Measurements from ENCODE around the gene MYO5B. TPM values are rescaled to one million over a fixed set of nuclear protein-coding genes. Genes with fewer than 3 reads are reported as not detected.

The MYO5B gene
- total RNA-seq, 5 donors from 2014 or later (not counting 1 experiment from before 2014, with no cell fraction given): 0.09 to 0.72 (median 0.50) TPM; not detected in 2

- no peak overlapping the region for H3K4me3 Mint-ChIP-seq
- H3K4me1 Mint-ChIP-seq: no peaks in the 10 kb centered on the region
- H3K9me3 Mint-ChIP-seq: no peaks in the 10 kb centered on the region
- H3K27me3 ChIP-seq (replicated peaks in 1 of 2; ENCODE audit: control insufficient read depth in 2 of 2, extremely low read depth in 1 of 2, insufficient read depth in 2 of 2, low read length in 1 of 2): peaks cover 0 to 2% of the 10 kb centered on the region in 2 experiments
- no peak overlapping the region for H3K27ac Mint-ChIP-seq
- H3K4me3 ChIP-seq (ENCODE audit: control insufficient read depth in 1 of 2, extremely low read depth in 1 of 2, low read length in 1 of 2): no peak overlapping the region
- ATAC-seq (replicated peaks in 1 of 4) (no peak), DNase-seq (no peak)
- ChIA-PET POLR2A (no interaction called here), CTCF (no interaction called here)
- H3K36me3 ChIP-seq (ENCODE audit: control insufficient read depth in 2 of 2, extremely low read depth in 1 of 2, insufficient read depth in 1 of 2, low read length in 1 of 2): no peaks in the 10 kb centered on the region
- H3K9me3 ChIP-seq: no peaks in the 10 kb centered on the region
- no peak overlapping the region for H3K27ac ChIP-seq (ENCODE audit: low read length)
- no peaks in the 10 kb centered on the region for H3K36me3 Mint-ChIP-seq
- WGBS (ENCODE audit: insufficient coverage): 76% methylated on average over 6 of the region's 8 CpGs
- H3K27me3 Mint-ChIP-seq: peaks cover 1 to 6% of the 10 kb centered on the region in 2 donors
- H3K4me1 ChIP-seq (ENCODE audit: control insufficient read depth in 1 of 2, extremely low read depth in 1 of 2, insufficient read depth in 2 of 2, low read length in 2 of 2): no peaks in the 10 kb centered on the region
Observed at GRCh38 chr18:50013363-50014138, 181.4 kb downstream of the MYO5B start.

GRCh38 chr18:50011813-50012435 lies 183.0 kb downstream of the MYO5B start:
- no peaks in the 10 kb centered on the region for H3K4me1 ChIP-seq (ENCODE audit: control insufficient read depth in 1 of 2, extremely low read depth in 1 of 2, insufficient read depth in 2 of 2, low read length in 2 of 2)
- H3K27ac ChIP-seq (ENCODE audit: low read length): no peak overlapping the region
- Mint-ChIP-seq H3K9me3 (no peaks in the 10 kb centered on the region), H3K4me3 (no peak overlapping the region), H3K27ac (no peak overlapping the region), H3K4me1 (no peaks in the 10 kb centered on the region), H3K36me3 (no peaks in the 10 kb centered on the region), H3K27me3 (no peaks in the 10 kb centered on the region)
- 92% methylated on average over 2 of the region's 4 CpGs for WGBS (ENCODE audit: insufficient coverage)
- no peak for ATAC-seq (replicated peaks in 1 of 4)
- ChIA-PET POLR2A (no interaction called here), CTCF (interaction anchor here in 1 of 2 donors (2.7 kb wide), 1 partner anchor 345 kb away, joined by 8 read pairs; no protein-coding TSS in a partner anchor)
- H3K4me3 ChIP-seq (ENCODE audit: control insufficient read depth in 1 of 2, extremely low read depth in 1 of 2, low read length in 1 of 2): no peak overlapping the region
- peaks cover 0 to 2% of the 10 kb centered on the region in 2 experiments for H3K27me3 ChIP-seq (replicated peaks in 1 of 2; ENCODE audit: control insufficient read depth in 2 of 2, extremely low read depth in 1 of 2, insufficient read depth in 2 of 2, low read length in 1 of 2)
- no peaks in the 10 kb centered on the region for H3K9me3 ChIP-seq
- DNase-seq: no peak
- no peaks in the 10 kb centered on the region for H3K36me3 ChIP-seq (ENCODE audit: control insufficient read depth in 2 of 2, extremely low read depth in 1 of 2, insufficient read depth in 1 of 2, low read length in 1 of 2)

DNA sequence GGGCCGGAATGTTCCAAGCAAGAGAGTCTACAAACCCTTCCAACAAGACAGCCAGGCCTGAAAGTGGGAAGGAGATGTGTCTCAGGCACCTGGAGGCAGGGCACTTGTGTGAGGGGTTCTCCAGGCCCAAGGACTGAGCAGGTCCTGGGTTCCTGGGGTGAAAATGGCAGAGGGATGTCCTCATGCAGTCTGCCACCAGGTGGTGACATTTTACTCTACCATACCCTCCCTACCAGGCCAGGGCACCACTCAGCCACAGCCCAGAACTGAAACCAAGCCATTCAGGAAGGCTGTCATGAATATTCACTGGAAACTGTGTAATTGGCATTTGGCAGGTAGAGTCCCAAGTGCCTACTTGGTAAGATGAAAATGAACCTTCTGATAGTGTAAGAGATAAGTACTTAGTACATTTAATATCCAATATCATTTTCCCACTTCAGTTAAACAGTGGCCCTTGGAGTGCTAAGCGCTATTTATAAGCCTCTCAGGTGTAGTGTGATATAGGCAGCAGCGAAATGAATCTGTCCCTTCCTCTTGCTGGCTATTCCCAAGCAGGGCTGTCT lies 185.1 kb downstream of the MYO5B start:
- ChIA-PET POLR2A (no interaction called here), CTCF (interaction anchor here in 1 of 2 donors (2.7 kb wide), 1 partner anchor 347 kb away, joined by 8 read pairs; no protein-coding TSS in a partner anchor)
- peak in 28 of 35 experiments; percentile 2 to 59 (median 14) for DNase-seq
- Mint-ChIP-seq H3K36me3 (no peaks in the 10 kb centered on the region), H3K4me1 (no peaks in the 10 kb centered on the region), H3K9me3 (no peaks in the 10 kb centered on the region), H3K27ac (no peak overlapping the region), H3K4me3 (no peak overlapping the region), H3K27me3 (no peaks in the 10 kb centered on the region)
- Histone ChIP-seq H3K36me3 (ENCODE audit: control insufficient read depth in 2 of 2, extremely low read depth in 1 of 2, insufficient read depth in 1 of 2, low read length in 1 of 2) (no peaks in the 10 kb centered on the region), H3K9me3 (no peaks in the 10 kb centered on the region), H3K27ac (ENCODE audit: low read length) (no peak overlapping the region), H3K4me3 (ENCODE audit: control insufficient read depth in 1 of 2, extremely low read depth in 1 of 2, low read length in 1 of 2) (no peak overlapping the region), H3K27me3 (replicated peaks in 1 of 2; ENCODE audit: control insufficient read depth in 2 of 2, extremely low read depth in 1 of 2, insufficient read depth in 2 of 2, low read length in 1 of 2) (peaks cover 0 to 7% of the 10 kb centered on the region in 2 experiments), H3K4me1 (ENCODE audit: control insufficient read depth in 1 of 2, extremely low read depth in 1 of 2, insufficient read depth in 2 of 2, low read length in 2 of 2) (no peaks in the 10 kb centered on the region)
- no CpG with 5 or more reads among the region's 3 CpGs for WGBS (ENCODE audit: insufficient coverage)
- peak; percentile 57 to 66 (median 60) for ATAC-seq (replicated peaks in 1 of 4)

DNA sequence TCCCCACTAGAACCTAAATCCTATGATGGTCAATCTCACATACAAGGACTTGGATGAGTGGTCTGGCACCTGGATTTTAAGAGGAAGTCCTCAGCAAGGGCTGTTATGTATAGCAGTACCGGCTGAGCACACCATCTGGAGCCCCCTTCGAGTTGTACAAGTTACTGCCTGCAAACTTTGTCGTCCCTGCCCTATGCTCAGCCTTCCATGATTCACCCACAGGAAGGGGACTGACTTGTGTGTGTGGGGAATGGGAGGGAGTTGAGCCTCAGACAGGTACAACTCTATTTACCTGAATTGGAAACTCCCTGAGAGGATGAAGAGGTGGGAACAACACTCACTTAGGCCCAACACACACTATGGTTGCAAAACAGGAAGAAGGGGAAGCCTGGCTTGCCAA lies 186.6 kb downstream of the MYO5B start:
- Histone ChIP-seq H3K36me3 (ENCODE audit: control insufficient read depth in 2 of 2, extremely low read depth in 1 of 2, insufficient read depth in 1 of 2, low read length in 1 of 2) (no peaks in the 10 kb centered on the region), H3K27ac (ENCODE audit: low read length) (no peak overlapping the region), H3K9me3 (no peaks in the 10 kb centered on the region), H3K27me3 (replicated peaks in 1 of 2; ENCODE audit: control insufficient read depth in 2 of 2, extremely low read depth in 1 of 2, insufficient read depth in 2 of 2, low read length in 1 of 2) (peaks cover 0 to 7% of the 10 kb centered on the region in 2 experiments), H3K4me1 (ENCODE audit: control insufficient read depth in 1 of 2, extremely low read depth in 1 of 2, insufficient read depth in 2 of 2, low read length in 2 of 2) (no peaks in the 10 kb centered on the region), H3K4me3 (ENCODE audit: control insufficient read depth in 1 of 2, extremely low read depth in 1 of 2, low read length in 1 of 2) (no peak overlapping the region)
- peaks cover 0 to 5% of the 10 kb centered on the region in 2 donors for H3K27me3 Mint-ChIP-seq
- DNase-seq (no peak), ATAC-seq (replicated peaks in 1 of 4) (no peak)
- no peaks in the 10 kb centered on the region for H3K9me3 Mint-ChIP-seq
- no peak overlapping the region for H3K27ac Mint-ChIP-seq
- H3K4me1 Mint-ChIP-seq: no peaks in the 10 kb centered on the region
- no peak overlapping the region for H3K4me3 Mint-ChIP-seq
- no peaks in the 10 kb centered on the region for H3K36me3 Mint-ChIP-seq
- POLR2A ChIA-PET: no interaction called here
- no CpG with 5 or more reads among the region's 3 CpGs for WGBS (ENCODE audit: insufficient coverage)
- CTCF ChIA-PET: interaction anchor here in 1 of 2 donors (1.6 kb wide), 1 partner anchor 349 kb away, joined by 4 read pairs; no protein-coding TSS in a partner anchor

- Mint-ChIP-seq H3K9me3 (no peaks in the 10 kb centered on the region), H3K36me3 (no peaks in the 10 kb centered on the region), H3K4me1 (no peaks in the 10 kb centered on the region), H3K4me3 (no peak overlapping the region), H3K27me3 (peaks cover 4 to 9% of the 10 kb centered on the region in 2 donors), H3K27ac (no peak overlapping the region)
- CTCF ChIA-PET: interaction anchor here in 1 of 2 donors (1.6 kb wide), 1 partner anchor 351 kb away, joined by 4 read pairs; no protein-coding TSS in a partner anchor
- ATAC-seq (replicated peaks in 1 of 4) (no peak), DNase-seq (no peak)
- WGBS (ENCODE audit: insufficient coverage): 50% methylated on average over 1 of the region's 2 CpGs
- POLR2A ChIA-PET: no interaction called here
- Histone ChIP-seq H3K27ac (ENCODE audit: low read length) (no peak overlapping the region), H3K4me3 (ENCODE audit: control insufficient read depth in 1 of 2, extremely low read depth in 1 of 2, low read length in 1 of 2) (no peak overlapping the region), H3K4me1 (ENCODE audit: control insufficient read depth in 1 of 2, extremely low read depth in 1 of 2, insufficient read depth in 2 of 2, low read length in 2 of 2) (no peaks in the 10 kb centered on the region), H3K36me3 (ENCODE audit: control insufficient read depth in 2 of 2, extremely low read depth in 1 of 2, insufficient read depth in 1 of 2, low read length in 1 of 2) (no peaks in the 10 kb centered on the region), H3K9me3 (no peaks in the 10 kb centered on the region), H3K27me3 (replicated peaks in 1 of 2; ENCODE audit: control insufficient read depth in 2 of 2, extremely low read depth in 1 of 2, insufficient read depth in 2 of 2, low read length in 1 of 2) (peaks cover 0 to 13% of the 10 kb centered on the region in 2 experiments)
Observed at GRCh38 chr18:50006470-50007046, 188.4 kb downstream of the MYO5B start.

DNA sequence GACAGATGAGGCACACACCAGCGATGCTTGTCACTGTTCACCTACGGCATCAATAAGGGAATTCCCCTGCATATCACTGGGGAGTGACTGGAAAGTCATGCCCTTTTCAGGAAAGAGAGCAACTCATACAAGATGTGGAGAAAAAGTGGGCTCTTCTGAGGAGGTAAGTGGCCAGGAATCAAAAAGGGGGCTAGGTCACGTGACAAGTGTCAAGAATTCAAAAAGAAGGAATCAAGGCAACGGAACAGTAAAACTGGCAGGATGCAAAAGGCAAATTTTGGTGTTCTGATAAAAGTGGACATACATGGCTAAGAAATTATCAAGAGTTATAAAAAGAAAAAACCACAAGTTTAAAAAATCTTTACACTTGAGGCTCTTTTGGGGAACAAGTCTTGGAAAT lies 190.9 kb downstream of the MYO5B start:
- ChIA-PET CTCF (no interaction called here), POLR2A (no interaction called here)
- DNase-seq (no peak), ATAC-seq (replicated peaks in 1 of 4) (no peak)
- no peaks in the 10 kb centered on the region for H3K36me3 Mint-ChIP-seq
- no peak overlapping the region for H3K4me3 Mint-ChIP-seq
- Histone ChIP-seq H3K4me1 (ENCODE audit: control insufficient read depth in 1 of 2, extremely low read depth in 1 of 2, insufficient read depth in 2 of 2, low read length in 2 of 2) (no peaks in the 10 kb centered on the region), H3K4me3 (ENCODE audit: control insufficient read depth in 1 of 2, extremely low read depth in 1 of 2, low read length in 1 of 2) (no peak overlapping the region), H3K27me3 (replicated peaks in 1 of 2; ENCODE audit: control insufficient read depth in 2 of 2, extremely low read depth in 1 of 2, insufficient read depth in 2 of 2, low read length in 1 of 2) (peaks cover 0 to 22% of the 10 kb centered on the region in 2 experiments), H3K27ac (ENCODE audit: low read length) (no peak overlapping the region), H3K36me3 (ENCODE audit: control insufficient read depth in 2 of 2, extremely low read depth in 1 of 2, insufficient read depth in 1 of 2, low read length in 1 of 2) (no peaks in the 10 kb centered on the region), H3K9me3 (no peaks in the 10 kb centered on the region)
- H3K4me1 Mint-ChIP-seq: no peaks in the 10 kb centered on the region
- H3K27me3 Mint-ChIP-seq: peaks cover 7 to 11% of the 10 kb centered on the region in 2 donors
- H3K9me3 Mint-ChIP-seq: no peaks in the 10 kb centered on the region
- WGBS (ENCODE audit: insufficient coverage): 80% methylated on average over 3 of the region's 4 CpGs
- no peak overlapping the region for H3K27ac Mint-ChIP-seq
